HL-60 (cell line): ENCODE measurements around the gene ATP5PB.

Experiments
- DNase-seq, 2 experiments: peaks; one replicate each; pipeline ENCODE4 v3.0.0-alpha.2; 2010 to 2020; ENCODE audit warnings: low read depth in 1 of 2, low spot score in 1 of 2
- H3K27ac ChIP-seq: fragments of 250-450 bp; sonication (Bioruptor Pico); replicated peaks from 2 replicates; pipeline ENCODE4 v1.5.1; 2020; ENCODE audit warnings: mild to moderate bottlenecking, moderate library complexity
- H3K27me3 ChIP-seq: fragments of 250-450 bp; sonication (Bioruptor Pico); 2 replicates; pipeline ENCODE4 v1.5.1; 2021; ENCODE audit warnings: mild to moderate bottlenecking, moderate library complexity; ENCODE audit not compliant: insufficient read depth, poor library complexity, severe bottlenecking
- H3K4me3 ChIP-seq: replicated peaks from 2 replicates; pipeline ENCODE4 v1.5.1; 2011; ENCODE audit warnings: mild to moderate bottlenecking, control low read depth, low read length; ENCODE audit not compliant: insufficient read depth
- GABPA ChIP-seq: IDR thresholded peaks from 2 replicates; pipeline ENCODE4 v1.6.1; 2012; ENCODE audit warnings: low read depth
- POLR2AphosphoS5 ChIP-seq: IDR thresholded peaks from 2 replicates; pipeline ENCODE4 v1.6.1; 2012; ENCODE audit warnings: low read depth
- SPI1 ChIP-seq: IDR thresholded peaks from 2 replicates; pipeline ENCODE4 v1.6.1; 2012; ENCODE audit warnings: low read depth, mild to moderate bottlenecking, borderline replicate concordance
- TF ChIP-seq, protein P1 (sequence below): IDR thresholded peaks from one replicate; pipeline ENCODE4 v1.5.1; 2011; ENCODE audit warnings: low read length, control low read depth, inconsistent platforms; ENCODE audit not compliant: insufficient read depth
- TF ChIP-seq, protein P2 (sequence below): IDR thresholded peaks from 2 replicates; pipeline ENCODE4 v1.6.1; 2012; ENCODE audit warnings: low read depth; ENCODE audit not compliant: insufficient replicate concordance

ATP5PB gene

DNA sequence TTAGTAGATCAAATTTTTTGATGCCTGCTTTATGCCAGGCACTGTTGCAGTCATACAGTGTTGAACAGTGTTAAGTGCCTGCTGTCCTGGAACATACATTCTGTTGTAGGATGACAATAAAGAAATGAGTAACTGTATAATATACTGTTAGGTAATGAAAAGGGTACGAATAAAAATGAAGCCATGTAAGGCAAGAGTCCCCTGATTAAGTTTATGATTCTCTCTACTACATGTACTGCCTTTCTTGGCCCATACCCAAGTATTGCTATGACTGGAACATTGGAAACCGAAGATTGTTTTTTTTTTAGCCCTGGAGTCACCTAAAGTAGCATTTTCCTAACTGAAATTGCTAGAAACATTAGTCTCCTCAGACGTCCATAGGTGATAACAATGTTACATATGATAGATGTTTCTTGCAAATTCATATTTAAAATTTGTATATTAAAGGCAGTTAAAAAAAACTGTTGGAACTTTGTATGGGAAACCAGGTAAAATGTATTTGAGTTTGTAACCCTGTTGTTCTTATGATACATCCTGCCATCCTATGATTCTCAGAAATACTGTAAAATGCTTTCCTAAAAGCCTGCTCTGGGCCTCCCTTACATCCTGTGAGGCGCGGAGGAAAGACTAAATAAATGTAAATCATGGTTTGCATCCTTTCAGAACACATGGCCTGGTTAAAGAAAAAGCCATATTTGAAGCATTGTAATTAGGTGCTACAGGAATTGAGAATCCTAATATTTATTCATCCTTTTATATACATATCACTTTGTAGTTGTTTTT, 5.8 kb downstream of the ATP5PB start:
- TF ChIP-seq GABPA (no peak), SPI1 (no peak), POLR2AphosphoS5 (no peak)
- TF ChIP-seq, protein P1, sequence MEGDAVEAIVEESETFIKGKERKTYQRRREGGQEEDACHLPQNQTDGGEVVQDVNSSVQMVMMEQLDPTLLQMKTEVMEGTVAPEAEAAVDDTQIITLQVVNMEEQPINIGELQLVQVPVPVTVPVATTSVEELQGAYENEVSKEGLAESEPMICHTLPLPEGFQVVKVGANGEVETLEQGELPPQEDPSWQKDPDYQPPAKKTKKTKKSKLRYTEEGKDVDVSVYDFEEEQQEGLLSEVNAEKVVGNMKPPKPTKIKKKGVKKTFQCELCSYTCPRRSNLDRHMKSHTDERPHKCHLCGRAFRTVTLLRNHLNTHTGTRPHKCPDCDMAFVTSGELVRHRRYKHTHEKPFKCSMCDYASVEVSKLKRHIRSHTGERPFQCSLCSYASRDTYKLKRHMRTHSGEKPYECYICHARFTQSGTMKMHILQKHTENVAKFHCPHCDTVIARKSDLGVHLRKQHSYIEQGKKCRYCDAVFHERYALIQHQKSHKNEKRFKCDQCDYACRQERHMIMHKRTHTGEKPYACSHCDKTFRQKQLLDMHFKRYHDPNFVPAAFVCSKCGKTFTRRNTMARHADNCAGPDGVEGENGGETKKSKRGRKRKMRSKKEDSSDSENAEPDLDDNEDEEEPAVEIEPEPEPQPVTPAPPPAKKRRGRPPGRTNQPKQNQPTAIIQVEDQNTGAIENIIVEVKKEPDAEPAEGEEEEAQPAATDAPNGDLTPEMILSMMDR: no peak
- TF ChIP-seq, protein P2, sequence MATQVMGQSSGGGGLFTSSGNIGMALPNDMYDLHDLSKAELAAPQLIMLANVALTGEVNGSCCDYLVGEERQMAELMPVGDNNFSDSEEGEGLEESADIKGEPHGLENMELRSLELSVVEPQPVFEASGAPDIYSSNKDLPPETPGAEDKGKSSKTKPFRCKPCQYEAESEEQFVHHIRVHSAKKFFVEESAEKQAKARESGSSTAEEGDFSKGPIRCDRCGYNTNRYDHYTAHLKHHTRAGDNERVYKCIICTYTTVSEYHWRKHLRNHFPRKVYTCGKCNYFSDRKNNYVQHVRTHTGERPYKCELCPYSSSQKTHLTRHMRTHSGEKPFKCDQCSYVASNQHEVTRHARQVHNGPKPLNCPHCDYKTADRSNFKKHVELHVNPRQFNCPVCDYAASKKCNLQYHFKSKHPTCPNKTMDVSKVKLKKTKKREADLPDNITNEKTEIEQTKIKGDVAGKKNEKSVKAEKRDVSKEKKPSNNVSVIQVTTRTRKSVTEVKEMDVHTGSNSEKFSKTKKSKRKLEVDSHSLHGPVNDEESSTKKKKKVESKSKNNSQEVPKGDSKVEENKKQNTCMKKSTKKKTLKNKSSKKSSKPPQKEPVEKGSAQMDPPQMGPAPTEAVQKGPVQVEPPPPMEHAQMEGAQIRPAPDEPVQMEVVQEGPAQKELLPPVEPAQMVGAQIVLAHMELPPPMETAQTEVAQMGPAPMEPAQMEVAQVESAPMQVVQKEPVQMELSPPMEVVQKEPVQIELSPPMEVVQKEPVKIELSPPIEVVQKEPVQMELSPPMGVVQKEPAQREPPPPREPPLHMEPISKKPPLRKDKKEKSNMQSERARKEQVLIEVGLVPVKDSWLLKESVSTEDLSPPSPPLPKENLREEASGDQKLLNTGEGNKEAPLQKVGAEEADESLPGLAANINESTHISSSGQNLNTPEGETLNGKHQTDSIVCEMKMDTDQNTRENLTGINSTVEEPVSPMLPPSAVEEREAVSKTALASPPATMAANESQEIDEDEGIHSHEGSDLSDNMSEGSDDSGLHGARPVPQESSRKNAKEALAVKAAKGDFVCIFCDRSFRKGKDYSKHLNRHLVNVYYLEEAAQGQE: no peak
- Histone ChIP-seq H3K27me3 (no peaks in the 10 kb centered on the region), H3K4me3 (no peak overlapping the region), H3K27ac (no peak overlapping the region)
- no peak for DNase-seq

DNA sequence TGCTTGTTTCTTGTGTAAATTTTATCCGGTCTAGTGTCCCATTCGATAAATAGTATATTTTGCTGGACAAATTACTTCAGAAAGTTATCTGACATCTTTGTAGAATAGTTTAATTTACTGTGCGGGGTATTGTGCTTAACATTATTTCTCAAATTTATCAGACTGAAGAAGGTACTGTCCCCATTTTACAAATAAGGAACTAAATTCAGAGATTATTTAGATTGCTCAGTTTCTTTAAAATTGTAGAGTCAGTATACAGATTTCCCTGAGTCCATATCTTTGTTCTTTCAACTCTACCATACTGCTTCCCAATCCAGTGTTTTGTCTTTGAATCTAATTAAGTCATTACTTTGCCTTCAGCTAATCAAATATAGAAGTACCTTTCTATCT, 6.4 kb downstream of the ATP5PB start:
- H3K27ac ChIP-seq: no peak overlapping the region
- TF ChIP-seq, protein P1: no peak
- TF ChIP-seq, protein P2: no peak
- TF ChIP-seq POLR2AphosphoS5: no peak
- no peak for TF ChIP-seq GABPA
- no peak for TF ChIP-seq SPI1
- no peaks in the 10 kb centered on the region for H3K27me3 ChIP-seq
- DNase-seq: no peak
- H3K4me3 ChIP-seq: no peak overlapping the region

DNA sequence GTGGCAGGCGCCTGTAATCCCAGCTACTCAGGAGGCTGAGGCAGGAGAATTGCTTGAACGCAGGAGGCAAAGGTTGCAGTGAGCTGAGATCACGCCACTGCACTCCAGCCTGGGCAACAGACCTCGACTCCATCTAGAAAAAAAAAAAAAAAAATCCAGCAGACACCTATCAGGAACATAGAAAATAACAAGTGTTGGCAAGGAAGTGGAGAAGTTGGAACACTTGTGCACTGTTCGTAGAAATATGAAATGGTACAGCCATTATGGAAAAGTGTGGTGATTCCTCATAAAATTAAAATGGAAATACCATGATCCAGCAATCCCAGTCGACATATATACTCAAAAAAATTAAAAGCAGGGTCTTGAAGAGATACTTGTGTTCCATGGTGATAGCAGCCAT, 12.5 kb downstream of the ATP5PB start:
- Histone ChIP-seq H3K27ac (no peak overlapping the region), H3K27me3 (no peaks in the 10 kb centered on the region), H3K4me3 (no peak overlapping the region)
- no peak for DNase-seq
- no peak for TF ChIP-seq POLR2AphosphoS5
- no peak for TF ChIP-seq GABPA

DNA sequence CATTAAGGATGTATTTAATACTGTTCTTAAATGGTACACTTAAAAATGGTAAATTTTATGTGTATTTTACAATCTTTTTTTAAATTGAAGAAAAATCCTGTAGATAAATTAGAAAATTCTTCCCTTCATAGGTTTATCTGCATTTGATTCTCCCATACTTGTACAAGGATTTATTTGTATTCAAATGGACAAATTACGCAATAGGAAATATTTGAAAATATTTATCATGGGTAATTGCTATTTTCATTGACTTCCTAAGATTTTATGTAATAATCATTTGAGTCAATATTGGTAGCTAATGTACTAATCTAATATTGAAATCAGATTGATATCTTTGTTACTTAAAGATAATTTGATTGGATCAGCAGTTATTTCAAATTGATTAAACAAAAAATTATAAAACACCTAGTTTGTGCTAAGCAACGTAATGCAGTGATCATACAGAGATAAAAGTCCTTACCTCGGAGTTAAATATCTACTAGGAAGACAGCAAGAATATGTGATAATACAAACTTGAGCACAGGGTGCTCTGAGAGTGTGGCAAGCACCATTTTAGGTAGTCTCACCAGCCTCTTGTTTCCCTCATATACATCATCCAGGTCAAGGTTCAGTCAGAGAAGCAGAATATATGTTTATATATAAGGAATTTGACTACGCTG, 13.2 kb downstream of the ATP5PB start:
- DNase-seq: no peak
- no peak overlapping the region for H3K27ac ChIP-seq

More for the DNA sequence above, 13.2 kb downstream of the ATP5PB start:
- Histone ChIP-seq H3K4me3 (no peak overlapping the region), H3K27me3 (no peaks in the 10 kb centered on the region)
- no peak for TF ChIP-seq POLR2AphosphoS5
- TF ChIP-seq, protein P2: no peak
- TF ChIP-seq GABPA: no peak
- TF ChIP-seq SPI1: no peak
- TF ChIP-seq, protein P1: no peak
